ENCODE measurements around the gene MPL. TPM values are rescaled to one million over a fixed set of nuclear protein-coding genes. Genes with fewer than 3 reads are reported as not detected.

The MPL gene
- total and polyA plus RNA-seq, 10 of the 15 experiments (the other 5 are each of a cell fraction or from before 2014, with no cell fraction given), result not detected

GRCh38 chr1:43373066-43373940 is 35.7 kb downstream of the MPL start:
- H3K9ac ChIP-seq (ENCODE audit: control insufficient read depth, insufficient read depth, low read length), result no peak overlapping the region
- H4K20me1 ChIP-seq (ENCODE audit: control insufficient read depth, insufficient read depth), result no peaks in the 10 kb centered on the region
- ChIA-PET POLR2A (interaction anchor here (1.4 kb wide), 1 partner anchor 16 kb away, joined by 3 read pairs; no protein-coding TSS in a partner anchor), SMC1A (ENCODE audit: uncharacterized antibody, unreplicated experiment) (interaction anchor here (1.0 to 1.6 kb wide), 2 partner anchors 41 to 134 kb away, joined by 3 to 5 read pairs; no protein-coding TSS in a partner anchor), CTCF (interaction anchor here (1.3 kb wide), 1 partner anchor 41 kb away, joined by 4 read pairs; no protein-coding TSS in a partner anchor), RAD21 (ENCODE audit: unreplicated experiment) (interaction anchor here (1.6 kb wide), 1 partner anchor 135 kb away, joined by 3 read pairs; no protein-coding TSS in a partner anchor)
- no peak overlapping the region for H3K27ac ChIP-seq (ENCODE audit: control insufficient read depth, insufficient read depth)
- no TSS peak for BruUV-seq (replicated peaks)
- no peak overlapping the region for H3K4me2 ChIP-seq (ENCODE audit: control insufficient read depth, insufficient read depth)
- TF ChIP-seq CEBPB (IDR thresholded peaks at IDR 0.05; ENCODE audit: borderline replicate concordance in 1 of 2, low read depth in 2 of 2, low read length in 2 of 2) (no peak), MTA3 (IDR thresholded peaks at IDR 0.05; ENCODE audit: borderline replicate concordance, low read length) (no peak), E2F4 (IDR thresholded peaks at IDR 0.05; ENCODE audit: low read depth, low read length) (no peak), ATF3 (IDR thresholded peaks at IDR 0.05; ENCODE audit: borderline replicate concordance, extremely low read depth, low read depth, low read length) (no peak), BRCA1 (IDR thresholded peaks at IDR 0.05; ENCODE audit: low read depth, low read length) (no peak), NFYB (IDR thresholded peaks at IDR 0.05; ENCODE audit: insufficient read depth, low read depth, low read length) (no peak), ETV6 (conservative IDR thresholded peaks at IDR 0.05 in 1 of 2, IDR thresholded peaks at IDR 0.05 in 1 of 2; ENCODE audit: borderline replicate concordance in 1 of 2, low read depth in 1 of 2) (no peak), POLR2AphosphoS5 (IDR thresholded peaks at IDR 0.05; ENCODE audit: low read length) (no peak), SUZ12 (IDR thresholded peaks at IDR 0.05; ENCODE audit: unreplicated experiment) (no peak), SREBF1 (IDR thresholded peaks at IDR 0.05; ENCODE audit: low read length) (no peak), ZNF217 (IDR thresholded peaks at IDR 0.05) (no peak), CHD1 (IDR thresholded peaks at IDR 0.05; ENCODE audit: low read depth, low read length) (no peak), RBBP5 (conservative IDR thresholded peaks at IDR 0.05) (no peak), POLR2A (IDR thresholded peaks at IDR 0.05; ENCODE audit: low read depth, low read length) (no peak)
- WGBS (ENCODE audit: insufficient coverage, insufficient replicate concordance, low lambda C conversion rate, missing lambda C conversion rate), result 86% methylated on average over 4 of the region's 4 CpGs
- no peak for DNase-seq (ENCODE audit: low read depth, low spot score)
- H3K9me3 ChIP-seq (replicated peaks; ENCODE audit: control insufficient read depth, insufficient read depth, low read length), result no peaks in the 10 kb centered on the region
- intact Hi-C loops (cut with micrococcal nuclease; ENCODE audit: unreplicated experiment) (no loop called here), in situ Hi-C loops (cut with MboI) (no loop called here)
- H3K79me2 ChIP-seq (ENCODE audit: control insufficient read depth, insufficient read depth, low read length), result peaks cover 6% of the 10 kb centered on the region
- no peak overlapping the region for H3K4me3 ChIP-seq
- peaks cover 3% of the 10 kb centered on the region; the same call in 1 of the 2 replicates for H3K4me1 ChIP-seq (ENCODE audit: control insufficient read depth, insufficient read depth, low read length)
- H3K27me3 ChIP-seq (replicated peaks in 1 of 2; ENCODE audit: control insufficient read depth in 2 of 2, insufficient read depth in 2 of 2, low read length in 1 of 2), result no peaks in the 10 kb centered on the region
- no peak overlapping the region for H2AFZ ChIP-seq (ENCODE audit: control insufficient read depth, low read depth, low read length)
- no peaks in the 10 kb centered on the region; a peak in 1 of 4 replicates for H3K36me3 ChIP-seq (ENCODE audit: control insufficient read depth in 2 of 2, insufficient read depth in 2 of 2, low read length in 1 of 2)
- no peak for ATAC-seq
- FAIRE-seq, result no peak

All from GM12878 (cell line).